CD14-positive monocyte (primary cell): Measurements from ENCODE around the gene SPRED2. TPM values are rescaled to one million over a fixed set of nuclear protein-coding genes. Genes with fewer than 3 reads are reported as not detected.
A peak's percentile ranks its signal among the peaks of the same experiment; 100 is the strongest.

ENCODE experiments used
- DNase-seq, 3 donors: peaks; one replicate each; pipeline ENCODE4 v3.0.0-alpha.2; 2011 to 2022
- H2AFZ ChIP-seq: 2 replicates; pipeline ENCODE4 v1.6.0; 2012; ENCODE audit warnings: mild to moderate bottlenecking, low read depth, low read length, inconsistent platforms; ENCODE audit not compliant: insufficient read depth, poor library complexity, severe bottlenecking
- H3K27ac ChIP-seq, 2 donors: 1 replicate in 1 of 2; 2 replicates in 1 of 2; pipeline ENCODE4 v1.5.1; 2012 to 2013; ENCODE audit warnings: low read length in 2 of 2, control low read depth in 1 of 2, inconsistent platforms in 1 of 2, low read depth in 1 of 2, mild to moderate bottlenecking in 1 of 2
- H3K27me3 ChIP-seq, 2 donors: one replicate each; pipeline versions ENCODE4 v1.6.0 to v1.6.1; 2011 to 2013; ENCODE audit warnings: low read length in 2 of 2; ENCODE audit not compliant: control insufficient read depth in 2 of 2, insufficient read depth in 2 of 2
- H3K36me3 ChIP-seq, 2 donors: replicated peaks in 1 of 2; 1 replicate in 1 of 2; 2 replicates in 1 of 2; pipeline versions ENCODE4 v1.5.1 to v1.6.1; 2012 to 2013; ENCODE audit warnings: low read length in 2 of 2, control low read depth in 1 of 2, inconsistent platforms in 1 of 2, mild to moderate bottlenecking in 1 of 2; ENCODE audit not compliant: insufficient read depth in 2 of 2, control insufficient read depth in 1 of 2
- H3K4me1 ChIP-seq, 2 donors: 1 replicate in 1 of 2; 2 replicates in 1 of 2; pipeline versions ENCODE4 v1.5.1 to v1.6.1; 2012 to 2013; ENCODE audit warnings: low read length in 2 of 2, control low read depth in 1 of 2, inconsistent platforms in 1 of 2, mild to moderate bottlenecking in 1 of 2, moderate library complexity in 1 of 2; ENCODE audit not compliant: insufficient read depth in 2 of 2, control insufficient read depth in 1 of 2
- H3K4me2 ChIP-seq: replicated peaks from 2 replicates; pipeline ENCODE3; 2012; ENCODE audit warnings: low read length, moderate library complexity, mild to moderate bottlenecking; ENCODE audit not compliant: poor library complexity, severe bottlenecking; ENCODE audit errors: extremely low read depth
- H3K4me3 ChIP-seq, 3 experiments: fragments of 200-600 bp in 1 of 3; sonication (generic) in 1 of 3; replicated peaks in 1 of 3; 1 replicate in 2 of 3; 2 replicates in 1 of 3; pipeline ENCODE4 v1.5.1; 2011 to 2013; ENCODE audit warnings: low read length in 3 of 3, mild to moderate bottlenecking in 3 of 3, control low read depth in 2 of 3, low read depth in 2 of 3, inconsistent platforms in 1 of 3, moderate library complexity in 1 of 3
- H3K79me2 ChIP-seq: 2 replicates; pipeline ENCODE4 v1.6.0; 2012; ENCODE audit warnings: mild to moderate bottlenecking, control low read depth, inconsistent platforms, low read length, moderate library complexity; ENCODE audit not compliant: insufficient read depth
- H3K9ac ChIP-seq: 2 replicates; pipeline ENCODE4 v1.6.0; 2017; ENCODE audit warnings: low read length, mild to moderate bottlenecking; ENCODE audit not compliant: insufficient read depth, poor library complexity, severe bottlenecking
- H3K9me3 ChIP-seq, 2 donors: replicated peaks in 1 of 2; 1 replicate in 1 of 2; 2 replicates in 1 of 2; pipeline versions ENCODE4 v1.5.1 to v1.6.1; 2012 to 2013; ENCODE audit warnings: low read length in 2 of 2, control low read depth in 1 of 2; ENCODE audit not compliant: control insufficient read depth in 1 of 2, insufficient read depth in 1 of 2
- H4K20me1 ChIP-seq: 2 replicates; pipeline ENCODE4 v1.6.0; 2012; ENCODE audit warnings: mild to moderate bottlenecking, low read length, control low read depth, moderate library complexity; ENCODE audit not compliant: insufficient read depth
- H3K27ac Mint-ChIP-seq, 7 donors: one replicate each; pipeline ENCODE4 v1.8.0; 2020; ENCODE audit warnings: mild to moderate bottlenecking in 7 of 7, mixed read lengths in 7 of 7, moderate library complexity in 6 of 7, inconsistent platforms in 2 of 7
- H3K27me3 Mint-ChIP-seq, 3 donors: one replicate each; pipeline ENCODE4 v1.8.0; 2021 to 2022; ENCODE audit warnings: low read depth in 3 of 3, mild to moderate bottlenecking in 3 of 3, mixed read lengths in 3 of 3, moderate library complexity in 3 of 3, inconsistent platforms in 1 of 3
- H3K36me3 Mint-ChIP-seq, 2 donors: one replicate each; pipeline ENCODE4 v1.8.0; 2020; ENCODE audit warnings: mixed read lengths in 2 of 2, inconsistent platforms in 1 of 2, mild to moderate bottlenecking in 1 of 2
- H3K4me1 Mint-ChIP-seq: one replicate; pipeline ENCODE4 v1.8.0; 2020; ENCODE audit warnings: mild to moderate bottlenecking, mixed read lengths
- H3K4me3 Mint-ChIP-seq, 2 donors: one replicate each; pipeline ENCODE4 v1.8.0; 2020; ENCODE audit warnings: mild to moderate bottlenecking in 2 of 2, mixed read lengths in 2 of 2, moderate library complexity in 1 of 2
- H3K9me3 Mint-ChIP-seq, 7 donors: one replicate each; pipeline ENCODE4 v1.8.0; 2020 to 2022; ENCODE audit warnings: mixed read lengths in 7 of 7, mild to moderate bottlenecking in 6 of 7, moderate library complexity in 6 of 7, inconsistent platforms in 2 of 7
- CTCF ChIP-seq: fragments of 200-600 bp; IDR thresholded peaks from one replicate; pipeline ENCODE4 v1.8.0; 2022; ENCODE audit warnings: antibody characterized with exemption, mild to moderate bottlenecking
- WGBS: methylation state at CpG from one replicate; pipeline ENCODE4 v1.1.5; 2013; ENCODE audit warnings: missing lambda C conversion rate; ENCODE audit not compliant: insufficient coverage; 5-methylcytosine and 5-hydroxymethylcytosine counted together
- intact Hi-C, 2 donors: fragments of 100-400 bp; cut with micrococcal nuclease; formaldehyde crosslinking; loops; one replicate each; pipeline versions ENCODE4 v1.15.0 to v1.15.1; 2023
- polyA plus RNA-seq, 3 donors: library from polyadenylated mRNA; depleted of rRNA in 1 of 3; unstranded in 2 of 3; stranded (reverse) in 1 of 3; fragments of 300-500 nt in 2 of 3; fragments of >200 nt in 1 of 3; fragmentation: Illumina TruSeq in 2 of 3; gene quantifications; 1 replicate in 2 of 3; 2 replicates in 1 of 3; pipeline ENCODE4 v1.2.3, GENCODE V29; 2012 to 2021

Gene SPRED2
- polyA plus RNA-seq, 3 donors: 0.20 to 2.0 (median 0.33) TPM

GRCh38 chr2:65450810-65451209 is 18.4 kb upstream of the SPRED2 start:
- no peak for TF ChIP-seq CTCF
- Mint-ChIP-seq H3K36me3 (no peaks in the 10 kb centered on the region), H3K9me3 (peaks cover 0 to 5% (median 2%) of the 10 kb centered on the region in 7 donors), H3K4me3 (no peak overlapping the region), H3K27ac (no peak overlapping the region), H3K4me1 (peaks cover 8% of the 10 kb centered on the region), H3K27me3 (peaks cover 3 to 10% (median 9%) of the 10 kb centered on the region in 3 donors)
- H3K4me1 ChIP-seq: peaks cover 5 to 8% of the 10 kb centered on the region in 2 donors
- no peaks in the 10 kb centered on the region for H3K79me2 ChIP-seq
- H3K9ac ChIP-seq: no peak overlapping the region
- H2AFZ ChIP-seq: no peak overlapping the region
- H4K20me1 ChIP-seq: no peaks in the 10 kb centered on the region
- DNase-seq: no peak
- no peaks in the 10 kb centered on the region for H3K9me3 ChIP-seq
- no peak overlapping the region for H3K4me2 ChIP-seq
- no peaks in the 10 kb centered on the region for H3K36me3 ChIP-seq
- H3K4me3 ChIP-seq: no peak overlapping the region
- WGBS: no CpG with 5 or more reads among the region's 1 CpG
- intact Hi-C loops: no loop called here
- H3K27me3 ChIP-seq: peaks cover 0 to 2% of the 10 kb centered on the region in 2 donors
- no peak overlapping the region for H3K27ac ChIP-seq

GRCh38 chr2:65450393-65450792 is 18.0 kb upstream of the SPRED2 start:
- no peak overlapping the region for H3K9ac ChIP-seq
- Mint-ChIP-seq H3K27me3 (peaks cover 3 to 10% (median 9%) of the 10 kb centered on the region in 3 donors), H3K36me3 (no peaks in the 10 kb centered on the region), H3K9me3 (peaks cover 0 to 3% (median 2%) of the 10 kb centered on the region in 7 donors), H3K4me1 (peaks cover 8% of the 10 kb centered on the region), H3K4me3 (no peak overlapping the region), H3K27ac (peak overlapping the region in 2 of 7 donors; percentile 38 to 48)
- peaks cover 5 to 8% of the 10 kb centered on the region in 2 donors for H3K4me1 ChIP-seq
- H2AFZ ChIP-seq: no peak overlapping the region
- no peaks in the 10 kb centered on the region for H3K36me3 ChIP-seq
- H4K20me1 ChIP-seq: no peaks in the 10 kb centered on the region
- no peaks in the 10 kb centered on the region for H3K79me2 ChIP-seq
- DNase-seq: peak; percentile 34 to 43 (median 41)
- no peak overlapping the region for H3K4me2 ChIP-seq
- WGBS: 28% methylated on average over 3 of the region's 3 CpGs
- peaks cover 0 to 2% of the 10 kb centered on the region in 2 donors for H3K27me3 ChIP-seq
- intact Hi-C loops: no loop called here
- no peak overlapping the region for H3K27ac ChIP-seq
- H3K4me3 ChIP-seq: no peak overlapping the region
- no peak for TF ChIP-seq CTCF
- no peaks in the 10 kb centered on the region for H3K9me3 ChIP-seq
